CD4-positive, alpha-beta T cell (primary cell): ENCODE measurements around the gene SLC66A3. TPM values are rescaled to one million over a fixed set of nuclear protein-coding genes. Genes with fewer than 3 reads are reported as not detected.

Source experiments
- ATAC-seq: fragments of 200-7000 bp; cut with Tn5 transposase; one replicate; pipeline ENCODE4 v1.10.0; 2022; ENCODE audit warnings: mild to moderate bottlenecking; ENCODE audit not compliant: poor library complexity
- CTCF ChIA-PET: fragments of 350-600 bp; sonication (Branson Sonifier 250); formaldehyde crosslinking; loops from one replicate; lab custom pipeline; 2021; ENCODE audit warnings: antibody characterized with exemption, inconsistent platforms; lab: Charles Lee
- POLR2A ChIA-PET: fragments of 350-600 bp; sonication (Branson Sonifier 250); formaldehyde crosslinking; loops from one replicate; lab custom pipeline; 2021; ENCODE audit warnings: antibody characterized with exemption, inconsistent platforms; lab: Charles Lee
- DNase-seq, 14 experiments: peaks; one replicate each; pipeline ENCODE4 v3.0.0-alpha.2; 2013 to 2020; ENCODE audit warnings: mixed read lengths in 2 of 14
- H3K27ac ChIP-seq, 2 donors: one replicate each; pipeline versions ENCODE4 v1.5.1 to v1.7.0; 2013; ENCODE audit warnings: low read length in 2 of 2, low read depth in 1 of 2, mild to moderate bottlenecking in 1 of 2
- H3K27me3 ChIP-seq, 2 experiments: 1 replicate in 1 of 2; 2 replicates in 1 of 2; pipeline versions ENCODE4 v1.6.1 to v1.7.0; 2013; ENCODE audit warnings: low read length in 2 of 2, control low read depth in 1 of 2, mild to moderate bottlenecking in 1 of 2, moderate library complexity in 1 of 2; ENCODE audit not compliant: insufficient read depth in 2 of 2, control insufficient read depth in 1 of 2
- H3K36me3 ChIP-seq: one replicate; pipeline ENCODE4 v1.6.1; 2013; ENCODE audit warnings: low read length, control low read depth; ENCODE audit not compliant: insufficient read depth
- H3K4me1 ChIP-seq: one replicate; pipeline ENCODE4 v1.6.1; 2013; ENCODE audit warnings: low read length, control low read depth; ENCODE audit not compliant: insufficient read depth
- H3K4me3 ChIP-seq: one replicate; pipeline ENCODE4 v1.5.1; 2013; ENCODE audit warnings: mild to moderate bottlenecking, low read length, moderate library complexity
- H3K9me3 ChIP-seq, 2 experiments: 1 replicate in 1 of 2; 2 replicates in 1 of 2; pipeline versions ENCODE4 v1.6.1 to v1.7.0; 2013; ENCODE audit warnings: low read length in 2 of 2, mild to moderate bottlenecking in 2 of 2, control low read depth in 1 of 2, moderate library complexity in 1 of 2; ENCODE audit not compliant: control insufficient read depth in 1 of 2, insufficient read depth in 1 of 2
- H3K27ac Mint-ChIP-seq: one replicate; pipeline ENCODE4 v1.8.0; 2020; ENCODE audit warnings: mixed read lengths
- H3K27me3 Mint-ChIP-seq: one replicate; pipeline ENCODE4 v1.8.0; 2021; ENCODE audit warnings: mixed read lengths
- H3K36me3 Mint-ChIP-seq: one replicate; pipeline ENCODE4 v1.8.0; 2021; ENCODE audit warnings: low read depth, mixed read lengths
- H3K4me1 Mint-ChIP-seq: one replicate; pipeline ENCODE4 v1.8.0; 2021; ENCODE audit warnings: low read depth, mixed read lengths
- H3K4me3 Mint-ChIP-seq: one replicate; pipeline ENCODE4 v1.8.0; 2020; ENCODE audit warnings: mild to moderate bottlenecking, mixed read lengths
- H3K9me3 Mint-ChIP-seq: one replicate; pipeline ENCODE4 v1.8.0; 2020; ENCODE audit warnings: mixed read lengths
- intact Hi-C, 2 experiments: fragments of 100-400 bp; cut with DNase I in 1 of 2; cut with micrococcal nuclease in 1 of 2; formaldehyde crosslinking; loops; one replicate each; pipeline versions ENCODE4 v1.15.1 to v1.9.0; 2023 to 2025; cut with DNase I, micrococcal nuclease
- total RNA-seq, 174 experiments: library from RNA in 2 of 174; stranded (reverse) in 2 of 174; gene quantifications; one replicate each; pipeline ENCODE4 v1.2.3 and lab custom pipeline; 2021 to 2026
- TF ChIP-seq, protein P1 (sequence below): fragments of 200-600 bp; IDR thresholded peaks from one replicate; pipeline ENCODE4 v1.8.0; 2022; ENCODE audit warnings: antibody characterized with exemption, mild to moderate bottlenecking

The SLC66A3 gene
- total RNA-seq, 2 experiments from 2014 or later, result 6.9 to 7.3 TPM

DNA sequence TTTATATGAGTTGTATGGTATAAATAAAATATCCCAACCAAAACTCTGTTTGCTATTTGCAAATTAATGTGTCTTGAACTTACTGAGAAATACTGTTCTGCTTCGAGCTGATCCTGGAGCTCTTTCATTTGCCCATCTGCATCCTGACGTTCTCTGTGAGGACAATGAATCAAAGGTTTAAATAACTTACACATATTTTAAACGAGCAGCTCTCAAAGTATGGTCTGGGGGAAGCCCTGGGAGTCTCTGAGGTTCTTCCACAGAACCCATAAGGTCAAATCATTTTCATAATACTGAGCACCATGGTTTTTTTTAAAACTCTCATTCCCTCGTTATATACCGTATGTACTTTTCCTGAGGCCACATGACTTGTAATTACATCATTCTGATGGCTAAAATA is 46.7 kb downstream of the SLC66A3 start:
- H3K27me3 Mint-ChIP-seq, result no peaks in the 10 kb centered on the region
- Histone ChIP-seq H3K9me3 (no peaks in the 10 kb centered on the region), H3K36me3 (peaks cover 23% of the 10 kb centered on the region), H3K4me3 (no peak overlapping the region), H3K4me1 (no peaks in the 10 kb centered on the region), H3K27me3 (no peaks in the 10 kb centered on the region), H3K27ac (no peak overlapping the region)
- no peak overlapping the region for H3K27ac Mint-ChIP-seq
- no peak overlapping the region for H3K4me3 Mint-ChIP-seq
- ATAC-seq (no peak), DNase-seq (no peak)
- peaks cover 56% of the 10 kb centered on the region for H3K36me3 Mint-ChIP-seq
- ChIA-PET CTCF (no interaction called here), POLR2A (interaction anchor here (0.6 kb wide), 1 partner anchor 359 kb away, joined by 3 read pairs; no protein-coding TSS in a partner anchor)
- intact Hi-C loops, result no loop called here
- H3K4me1 Mint-ChIP-seq, result no peaks in the 10 kb centered on the region
- no peaks in the 10 kb centered on the region for H3K9me3 Mint-ChIP-seq
- TF ChIP-seq, protein P1, sequence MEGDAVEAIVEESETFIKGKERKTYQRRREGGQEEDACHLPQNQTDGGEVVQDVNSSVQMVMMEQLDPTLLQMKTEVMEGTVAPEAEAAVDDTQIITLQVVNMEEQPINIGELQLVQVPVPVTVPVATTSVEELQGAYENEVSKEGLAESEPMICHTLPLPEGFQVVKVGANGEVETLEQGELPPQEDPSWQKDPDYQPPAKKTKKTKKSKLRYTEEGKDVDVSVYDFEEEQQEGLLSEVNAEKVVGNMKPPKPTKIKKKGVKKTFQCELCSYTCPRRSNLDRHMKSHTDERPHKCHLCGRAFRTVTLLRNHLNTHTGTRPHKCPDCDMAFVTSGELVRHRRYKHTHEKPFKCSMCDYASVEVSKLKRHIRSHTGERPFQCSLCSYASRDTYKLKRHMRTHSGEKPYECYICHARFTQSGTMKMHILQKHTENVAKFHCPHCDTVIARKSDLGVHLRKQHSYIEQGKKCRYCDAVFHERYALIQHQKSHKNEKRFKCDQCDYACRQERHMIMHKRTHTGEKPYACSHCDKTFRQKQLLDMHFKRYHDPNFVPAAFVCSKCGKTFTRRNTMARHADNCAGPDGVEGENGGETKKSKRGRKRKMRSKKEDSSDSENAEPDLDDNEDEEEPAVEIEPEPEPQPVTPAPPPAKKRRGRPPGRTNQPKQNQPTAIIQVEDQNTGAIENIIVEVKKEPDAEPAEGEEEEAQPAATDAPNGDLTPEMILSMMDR, result no peak

DNA sequence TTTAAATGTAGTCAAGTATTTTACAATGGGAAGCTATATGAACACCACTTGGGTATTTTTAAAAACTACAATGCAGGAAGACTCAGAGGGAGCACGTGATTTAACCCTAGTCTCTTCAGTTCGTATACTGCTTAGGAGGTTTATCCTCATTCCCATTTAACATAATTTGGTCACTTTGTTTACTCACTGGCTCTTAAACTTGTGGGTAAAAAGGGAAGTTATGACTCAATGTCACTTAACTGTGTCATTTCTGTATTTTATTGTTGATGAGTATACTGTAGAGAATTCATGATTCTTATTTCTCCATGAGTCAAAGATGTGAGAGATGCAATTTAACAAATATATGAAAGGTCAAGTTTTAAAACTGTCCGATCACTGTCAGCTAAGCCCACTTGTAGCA is 48.2 kb downstream of the SLC66A3 start:
- H3K9me3 Mint-ChIP-seq, result no peaks in the 10 kb centered on the region
- peak in 3 of 14 experiments; percentile 3 to 52 (median 34) for DNase-seq

DNA sequence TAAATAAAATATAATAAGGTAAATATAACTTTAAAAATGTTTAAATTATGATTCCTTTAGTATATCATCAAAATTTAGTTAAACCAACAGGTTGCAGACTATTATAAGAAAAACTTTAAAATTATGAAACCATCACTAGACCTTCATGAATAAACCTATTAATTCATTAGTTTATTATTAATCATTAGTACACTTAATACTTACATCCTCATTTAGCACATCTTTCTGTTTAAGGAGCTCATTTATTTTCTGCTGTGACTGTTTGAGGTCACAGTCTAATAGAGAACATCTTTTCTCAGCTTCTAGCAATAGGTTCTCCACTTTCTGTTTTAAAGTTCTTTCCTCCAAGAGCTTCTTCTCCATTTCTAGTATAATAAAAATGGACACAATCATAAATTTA is 52.8 kb downstream of the SLC66A3 start:
- Histone ChIP-seq H3K4me1 (no peaks in the 10 kb centered on the region), H3K27me3 (no peaks in the 10 kb centered on the region), H3K36me3 (peaks cover 16% of the 10 kb centered on the region), H3K9me3 (no peaks in the 10 kb centered on the region), H3K27ac (no peak overlapping the region), H3K4me3 (no peak overlapping the region)
- Mint-ChIP-seq H3K9me3 (no peaks in the 10 kb centered on the region), H3K36me3 (peaks cover 53% of the 10 kb centered on the region), H3K27ac (no peak overlapping the region), H3K4me1 (no peaks in the 10 kb centered on the region), H3K27me3 (no peaks in the 10 kb centered on the region), H3K4me3 (no peak overlapping the region)
- ATAC-seq, result no peak
- no peak for DNase-seq
- CTCF ChIA-PET, result no interaction called here
- POLR2A ChIA-PET, result interaction anchor here (1.5 kb wide), 1 partner anchor 135 kb away, joined by 5 read pairs; no protein-coding TSS in a partner anchor
- TF ChIP-seq, protein P1, result no peak
- intact Hi-C loops, result no loop called here

More for the DNA sequence above, 48.2 kb downstream of the SLC66A3 start:
- ChIA-PET CTCF (interaction anchor here (0.8 to 1.3 kb wide), 2 partner anchors 70 to 262 kb away, joined by 3 to 4 read pairs; a partner anchor contains a TSS), POLR2A (no interaction called here)
- intact Hi-C loops, result no loop called here
- no peak overlapping the region for H3K27ac Mint-ChIP-seq
- no peak overlapping the region for H3K4me3 Mint-ChIP-seq
- Histone ChIP-seq H3K36me3 (peaks cover 19% of the 10 kb centered on the region), H3K4me3 (no peak overlapping the region), H3K9me3 (no peaks in the 10 kb centered on the region), H3K4me1 (no peaks in the 10 kb centered on the region), H3K27ac (no peak overlapping the region), H3K27me3 (no peaks in the 10 kb centered on the region)
- no peaks in the 10 kb centered on the region for H3K4me1 Mint-ChIP-seq
- TF ChIP-seq, protein P1, result no peak
- peaks cover 55% of the 10 kb centered on the region for H3K36me3 Mint-ChIP-seq
- H3K27me3 Mint-ChIP-seq, result no peaks in the 10 kb centered on the region
- no peak for ATAC-seq
